ENCODE measurements around the gene RUNX3.

RUNX3 gene

GRCh38 chr1:24945354-24946326, 15.6 kb upstream of the RUNX3 start:
- DNase-seq, result no peak

- DNase-seq, result no peak
Measured at GRCh38 chr1:24944318-24944717, 14.2 kb upstream of the RUNX3 start.

- no peak for DNase-seq
Measured at GRCh38 chr1:24942789-24943188, 12.7 kb upstream of the RUNX3 start.

GRCh38 chr1:24941564-24941963, 11.5 kb upstream of the RUNX3 start:
- no peak for DNase-seq

- no peak for DNase-seq
Measured at GRCh38 chr1:24940231-24940630, 10.2 kb upstream of the RUNX3 start.

GRCh38 chr1:24939675-24940193, 9.7 kb upstream of the RUNX3 start:
- DNase-seq, result no peak

- DNase-seq, result peak; percentile 30
Measured at GRCh38 chr1:24939040-24939674, 9.1 kb upstream of the RUNX3 start.

GRCh38 chr1:24938276-24938675, 8.2 kb upstream of the RUNX3 start:
- no peak for DNase-seq

- DNase-seq, result no peak
Measured at GRCh38 chr1:24936684-24937083, 6.6 kb upstream of the RUNX3 start.

GRCh38 chr1:24935615-24936484, 5.8 kb upstream of the RUNX3 start:
- DNase-seq, result no peak

- no peak for DNase-seq
Measured at GRCh38 chr1:24935196-24935526, 5.1 kb upstream of the RUNX3 start.

GRCh38 chr1:24934310-24935195, 4.5 kb upstream of the RUNX3 start:
- no peak for DNase-seq

- DNase-seq, result no peak
Measured at GRCh38 chr1:24933468-24933867, 3.4 kb upstream of the RUNX3 start.

GRCh38 chr1:24932725-24933294, 2.7 kb upstream of the RUNX3 start:
- peak; percentile 13 for DNase-seq

- DNase-seq, result peak; percentile 28
Measured at GRCh38 chr1:24932284-24932683, 2.2 kb upstream of the RUNX3 start.

- DNase-seq, result no peak
Measured at GRCh38 chr1:24931468-24932231, 1.6 kb upstream of the RUNX3 start.

- DNase-seq, result no peak
Measured at GRCh38 chr1:24931146-24931467, 1.0 kb upstream of the RUNX3 start.

- DNase-seq, result no peak
Measured at GRCh38 chr1:24929398-24930259, 447 bp downstream of the RUNX3 start.

GRCh38 chr1:24928689-24929397, 1.2 kb downstream of the RUNX3 start:
- no peak for DNase-seq

Data from DMS153 (cell line).